Esophagus squamous epithelium (tissue), 4 donors: ENCODE measurements around the gene PRKAR1B.

Experiments
- CTCF ChIP-seq, 6 experiments: fragments of 450-650 bp in 4 of 6; fragments of 200-600 bp in 2 of 6; sonication (generic) in 2 of 6; IDR thresholded peaks; one replicate each; pipeline ENCODE4 v1.5.1; 2016 to 2019; ENCODE audit warnings: antibody characterized with exemption in 6 of 6, mild to moderate bottlenecking in 4 of 6, moderate library complexity in 4 of 6
- POLR2A ChIP-seq, 4 donors: fragments of 450-650 bp; IDR thresholded peaks; one replicate each; pipeline ENCODE4 v1.6.1; 2017; ENCODE audit warnings: antibody characterized with exemption in 4 of 4, mild to moderate bottlenecking in 4 of 4, moderate library complexity in 3 of 4

- no peak for TF ChIP-seq POLR2A (IDR thresholded peaks at IDR 0.05)
- TF ChIP-seq CTCF (IDR thresholded peaks at IDR 0.05): no peak
These were observed 135.0 kb downstream of the PRKAR1B start for GRCh38 chr7:591856-592628.
